ENCODE data around the gene VASH1. TPM values are rescaled to one million over a fixed set of nuclear protein-coding genes. Genes with fewer than 3 reads are reported as not detected.

Gene VASH1
- total and polyA plus RNA-seq, 2 of the 13 experiments (the other 11 are each of a cell fraction or from before 2014, with no cell fraction given), result 0.11 to 0.24 TPM

DNA sequence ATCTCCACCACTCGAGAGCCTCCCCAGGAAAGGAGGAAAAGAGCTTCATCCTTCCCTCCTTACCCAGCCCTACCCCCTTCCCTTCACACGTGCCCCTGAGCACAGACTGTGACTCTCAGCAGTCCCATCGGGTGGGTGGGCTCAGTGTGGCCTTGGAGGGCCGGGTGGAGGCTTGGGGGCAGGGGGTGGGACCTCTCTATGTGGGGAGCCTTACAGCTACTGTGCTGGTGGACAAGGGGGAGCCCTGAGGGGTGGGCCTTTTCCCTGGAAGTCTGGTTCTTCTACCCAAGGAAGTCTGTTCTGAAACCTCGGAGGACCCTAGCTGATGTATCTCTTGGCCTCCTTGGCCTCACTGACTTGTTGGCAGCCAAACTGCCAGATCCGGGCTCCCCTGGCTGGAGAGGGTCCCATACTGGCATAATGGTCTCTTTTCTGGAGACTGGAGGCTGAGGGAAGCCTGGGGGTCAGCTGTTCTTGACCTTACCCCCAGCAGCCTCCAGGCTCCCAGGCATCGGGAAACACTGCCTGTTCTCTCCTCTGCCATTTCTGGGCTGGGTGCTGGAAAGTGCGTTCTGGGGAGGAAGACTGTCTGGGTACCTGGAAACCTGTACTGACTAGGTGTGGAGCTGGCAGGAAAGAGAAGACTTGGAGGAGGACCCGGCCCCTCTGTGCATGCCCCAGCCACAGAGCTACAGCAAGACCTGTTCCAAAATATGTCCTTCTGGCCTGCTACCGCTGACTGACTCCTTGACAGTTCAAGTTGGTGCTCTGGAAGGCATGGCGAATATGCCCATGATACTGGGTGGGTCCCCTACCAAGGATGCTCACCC, 7.6 kb downstream of the VASH1 start:
- BruUV-seq (replicated peaks), result no TSS peak
- Histone ChIP-seq H3K36me3 (replicated peaks in 1 of 2; ENCODE audit: control insufficient read depth in 1 of 2, insufficient read depth in 2 of 2, low read length in 2 of 2) (no peaks in the 10 kb centered on the region), H2AFZ (ENCODE audit: low read length) (no peak overlapping the region), H3K79me2 (ENCODE audit: insufficient read depth, low read length) (no peaks in the 10 kb centered on the region), H3K4me3 (replicated peaks in 1 of 3; ENCODE audit: insufficient read depth in 1 of 3, low read depth in 2 of 3, low read length in 3 of 3) (no peak overlapping the region), H3K4me2 (ENCODE audit: low read depth, low read length) (no peak overlapping the region), H3K27me3 (ENCODE audit: control insufficient read depth in 1 of 2, insufficient read depth in 2 of 2, low read length in 2 of 2) (peaks cover 1 to 14% of the 10 kb centered on the region in 2 experiments; a peak in 4 of 5 replicates), H3K9me3 (ENCODE audit: low read length) (no peaks in the 10 kb centered on the region), H4K20me1 (ENCODE audit: insufficient read depth, low read length) (no peaks in the 10 kb centered on the region), H3K27ac (ENCODE audit: extremely low read length, insufficient read depth, low read length) (no peak overlapping the region), H3K9ac (ENCODE audit: insufficient read depth, low read depth, low read length) (no peak overlapping the region), H3K4me1 (ENCODE audit: insufficient read depth, low read length) (peaks cover 17% of the 10 kb centered on the region)
- CTCF ChIA-PET (ENCODE audit: low intra/inter-chr PET ratio, low total read pairs), result no interaction called here
- TF ChIP-seq HNRNPUL1 (IDR thresholded peaks at IDR 0.05; ENCODE audit: low read depth, low read length) (no peak), ZSCAN22 (CRISPR knock-in tag; IDR thresholded peaks at IDR 0.05) (no peak)
- TF ChIP-seq, protein P1, sequence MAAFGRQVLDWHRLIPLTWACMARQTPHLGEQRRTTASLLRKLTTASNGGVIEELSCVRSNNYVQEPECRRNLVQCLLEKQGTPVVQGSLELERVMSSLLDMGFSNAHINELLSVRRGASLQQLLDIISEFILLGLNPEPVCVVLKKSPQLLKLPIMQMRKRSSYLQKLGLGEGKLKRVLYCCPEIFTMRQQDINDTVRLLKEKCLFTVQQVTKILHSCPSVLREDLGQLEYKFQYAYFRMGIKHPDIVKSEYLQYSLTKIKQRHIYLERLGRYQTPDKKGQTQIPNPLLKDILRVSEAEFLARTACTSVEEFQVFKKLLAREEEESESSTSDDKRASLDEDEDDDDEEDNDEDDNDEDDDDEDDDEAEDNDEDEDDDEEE (CRISPR knock-in tag; IDR thresholded peaks at IDR 0.05), result no peak
- TF ChIP-seq, protein P2, sequence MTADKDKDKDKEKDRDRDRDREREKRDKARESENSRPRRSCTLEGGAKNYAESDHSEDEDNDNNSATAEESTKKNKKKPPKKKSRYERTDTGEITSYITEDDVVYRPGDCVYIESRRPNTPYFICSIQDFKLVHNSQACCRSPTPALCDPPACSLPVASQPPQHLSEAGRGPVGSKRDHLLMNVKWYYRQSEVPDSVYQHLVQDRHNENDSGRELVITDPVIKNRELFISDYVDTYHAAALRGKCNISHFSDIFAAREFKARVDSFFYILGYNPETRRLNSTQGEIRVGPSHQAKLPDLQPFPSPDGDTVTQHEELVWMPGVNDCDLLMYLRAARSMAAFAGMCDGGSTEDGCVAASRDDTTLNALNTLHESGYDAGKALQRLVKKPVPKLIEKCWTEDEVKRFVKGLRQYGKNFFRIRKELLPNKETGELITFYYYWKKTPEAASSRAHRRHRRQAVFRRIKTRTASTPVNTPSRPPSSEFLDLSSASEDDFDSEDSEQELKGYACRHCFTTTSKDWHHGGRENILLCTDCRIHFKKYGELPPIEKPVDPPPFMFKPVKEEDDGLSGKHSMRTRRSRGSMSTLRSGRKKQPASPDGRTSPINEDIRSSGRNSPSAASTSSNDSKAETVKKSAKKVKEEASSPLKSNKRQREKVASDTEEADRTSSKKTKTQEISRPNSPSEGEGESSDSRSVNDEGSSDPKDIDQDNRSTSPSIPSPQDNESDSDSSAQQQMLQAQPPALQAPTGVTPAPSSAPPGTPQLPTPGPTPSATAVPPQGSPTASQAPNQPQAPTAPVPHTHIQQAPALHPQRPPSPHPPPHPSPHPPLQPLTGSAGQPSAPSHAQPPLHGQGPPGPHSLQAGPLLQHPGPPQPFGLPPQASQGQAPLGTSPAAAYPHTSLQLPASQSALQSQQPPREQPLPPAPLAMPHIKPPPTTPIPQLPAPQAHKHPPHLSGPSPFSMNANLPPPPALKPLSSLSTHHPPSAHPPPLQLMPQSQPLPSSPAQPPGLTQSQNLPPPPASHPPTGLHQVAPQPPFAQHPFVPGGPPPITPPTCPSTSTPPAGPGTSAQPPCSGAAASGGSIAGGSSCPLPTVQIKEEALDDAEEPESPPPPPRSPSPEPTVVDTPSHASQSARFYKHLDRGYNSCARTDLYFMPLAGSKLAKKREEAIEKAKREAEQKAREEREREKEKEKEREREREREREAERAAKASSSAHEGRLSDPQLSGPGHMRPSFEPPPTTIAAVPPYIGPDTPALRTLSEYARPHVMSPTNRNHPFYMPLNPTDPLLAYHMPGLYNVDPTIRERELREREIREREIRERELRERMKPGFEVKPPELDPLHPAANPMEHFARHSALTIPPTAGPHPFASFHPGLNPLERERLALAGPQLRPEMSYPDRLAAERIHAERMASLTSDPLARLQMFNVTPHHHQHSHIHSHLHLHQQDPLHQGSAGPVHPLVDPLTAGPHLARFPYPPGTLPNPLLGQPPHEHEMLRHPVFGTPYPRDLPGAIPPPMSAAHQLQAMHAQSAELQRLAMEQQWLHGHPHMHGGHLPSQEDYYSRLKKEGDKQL (CRISPR knock-in tag; IDR thresholded peaks at IDR 0.05; ENCODE audit: low read depth), result no peak
- in situ Hi-C loops (cut with HindIII; ENCODE audit: extremely low pct_ligation_motif_present, low pct_unique_long_range_greater_than_20kb) (no loop called here), intact Hi-C loops (cut with micrococcal nuclease; ENCODE audit: unreplicated experiment) (no loop called here)
- no peak for FAIRE-seq
- 41% methylated on average over 6 of the region's 11 CpGs for WGBS (ENCODE audit: low lambda C conversion rate)
- no peak for DNase-seq (ENCODE audit: low spot score)
- no peak for ATAC-seq
- POLR2A ChIA-PET, result no interaction called here
